ENCODE data around the gene BCAS1.

BCAS1 gene

DNA sequence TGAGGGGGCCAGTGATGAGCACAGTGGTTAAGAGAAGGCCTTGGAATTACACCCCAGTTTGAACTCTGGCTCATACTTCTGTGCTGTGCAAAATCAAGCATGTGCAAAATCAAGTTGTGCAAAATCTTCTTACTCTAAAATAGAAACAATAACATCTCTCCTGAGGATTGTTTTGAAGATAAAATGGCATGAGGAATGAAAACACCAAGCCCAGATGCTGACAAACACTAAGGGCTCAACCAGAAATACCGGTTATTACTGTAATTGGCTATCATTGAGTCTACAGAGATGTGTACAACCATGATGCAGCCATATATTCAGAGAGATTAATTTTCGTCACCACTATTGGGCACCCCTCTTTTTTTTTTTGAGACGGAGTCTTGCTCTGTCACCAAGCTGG, 5.9 kb upstream of the BCAS1 start:
- no peak for DNase-seq (ENCODE audit: low spot score)

DNA sequence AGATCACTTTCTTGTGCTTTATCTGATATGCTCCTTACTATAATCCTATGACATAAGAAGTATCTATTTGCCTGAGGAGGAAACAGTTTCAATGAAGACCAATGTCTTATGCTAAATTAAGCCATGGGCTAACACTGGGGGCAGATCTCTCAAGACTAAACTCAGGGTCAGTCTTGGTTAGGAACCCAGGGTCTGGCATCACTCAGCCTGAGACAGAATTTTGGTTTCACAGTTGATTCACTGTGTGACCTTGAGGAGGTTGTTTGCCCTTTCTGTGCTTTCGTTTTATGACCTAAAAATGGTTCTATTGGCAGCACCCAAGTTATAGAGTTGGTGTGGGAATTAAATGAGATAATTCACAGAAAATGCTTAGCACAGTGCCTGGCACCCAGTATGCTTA, 4.9 kb upstream of the BCAS1 start:
- DNase-seq (ENCODE audit: low spot score), result no peak

DNA sequence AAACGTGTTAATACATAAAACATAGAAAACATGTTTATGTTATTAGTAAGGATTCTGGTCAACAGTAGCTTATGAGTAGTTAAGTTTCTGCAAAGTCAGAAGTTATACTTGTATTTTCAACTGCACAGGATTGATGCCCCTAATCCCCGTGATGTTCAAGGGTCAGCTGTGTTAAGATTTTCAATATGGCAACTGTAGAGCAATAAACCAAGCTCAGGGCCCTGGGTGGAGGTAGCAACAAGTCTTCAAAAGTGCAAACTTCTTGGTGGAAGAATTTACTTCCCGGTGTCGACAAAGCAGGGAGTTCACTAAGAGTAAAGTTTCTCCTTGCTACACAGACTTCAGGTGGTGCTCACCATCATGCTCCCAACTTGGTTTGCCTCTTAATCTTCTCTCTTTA, 4.1 kb upstream of the BCAS1 start:
- no peak for DNase-seq (ENCODE audit: low spot score)

DNA sequence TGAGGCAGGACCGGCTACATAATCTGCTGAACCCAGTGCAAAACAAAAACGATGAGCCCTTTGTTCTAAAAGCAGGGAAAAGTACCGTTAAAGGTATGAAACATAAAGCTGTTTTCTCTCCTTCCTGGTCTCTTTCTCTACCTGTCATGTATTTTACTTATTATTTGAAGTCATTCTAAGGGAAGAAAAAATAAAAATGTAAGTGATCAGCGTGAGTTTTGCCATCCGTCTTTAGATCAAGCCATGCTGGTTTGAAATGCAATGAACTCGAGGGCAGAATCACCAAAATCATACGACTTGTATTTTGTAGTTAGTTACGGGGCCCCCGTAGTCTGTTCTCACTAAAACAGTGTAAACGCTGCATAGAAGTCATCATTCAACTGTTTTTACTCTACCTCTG, 2.9 kb upstream of the BCAS1 start:
- DNase-seq (ENCODE audit: low spot score), result no peak

DNA sequence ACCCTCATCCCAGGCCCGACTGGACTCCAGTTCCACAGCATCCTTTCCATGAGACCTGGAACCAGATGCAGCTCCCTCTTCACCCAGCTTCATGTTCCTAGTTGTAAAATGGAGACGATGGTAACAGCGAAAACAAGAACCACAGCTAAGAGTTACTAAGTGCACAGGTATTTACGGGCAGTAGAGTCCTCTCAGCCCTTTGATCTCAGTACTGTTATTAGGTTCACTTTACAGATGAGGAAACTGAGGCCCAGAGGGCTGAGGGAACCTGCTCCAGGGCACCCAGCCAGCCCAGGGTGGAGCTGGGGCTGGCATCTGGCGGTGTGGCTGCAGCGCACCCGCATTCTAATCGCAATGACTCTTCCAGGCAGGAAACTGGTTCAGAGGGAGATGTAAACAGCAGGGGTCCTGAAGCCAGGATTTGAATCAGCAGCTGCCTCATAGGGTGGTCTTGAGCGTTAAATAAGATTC, 858 bp downstream of the BCAS1 start:
- DNase-seq (ENCODE audit: low spot score), result no peak

GRCh38 chr20:54068966-54069365, 1.4 kb downstream of the BCAS1 start:
- DNase-seq (ENCODE audit: low spot score), result no peak

DNA sequence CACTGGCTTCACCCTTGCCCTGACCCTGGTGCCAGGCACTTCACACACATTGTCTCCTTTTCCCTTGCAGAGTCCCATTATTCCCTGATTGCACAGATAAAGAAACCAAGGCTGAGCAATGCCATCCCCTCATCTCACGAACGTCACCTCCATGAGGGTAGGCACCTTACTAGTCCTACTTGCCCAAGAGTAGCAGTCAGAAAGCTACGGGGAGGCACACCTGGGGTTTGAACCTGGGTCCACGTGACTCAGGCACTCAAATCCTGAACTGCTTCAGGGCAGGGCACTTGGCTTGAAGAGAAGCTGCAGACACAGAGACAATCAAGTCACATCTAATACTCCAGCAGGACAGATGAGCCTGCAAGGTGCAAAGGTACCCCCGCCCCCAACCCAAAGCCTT, 1.9 kb downstream of the BCAS1 start:
- DNase-seq (ENCODE audit: low spot score), result no peak

DNA sequence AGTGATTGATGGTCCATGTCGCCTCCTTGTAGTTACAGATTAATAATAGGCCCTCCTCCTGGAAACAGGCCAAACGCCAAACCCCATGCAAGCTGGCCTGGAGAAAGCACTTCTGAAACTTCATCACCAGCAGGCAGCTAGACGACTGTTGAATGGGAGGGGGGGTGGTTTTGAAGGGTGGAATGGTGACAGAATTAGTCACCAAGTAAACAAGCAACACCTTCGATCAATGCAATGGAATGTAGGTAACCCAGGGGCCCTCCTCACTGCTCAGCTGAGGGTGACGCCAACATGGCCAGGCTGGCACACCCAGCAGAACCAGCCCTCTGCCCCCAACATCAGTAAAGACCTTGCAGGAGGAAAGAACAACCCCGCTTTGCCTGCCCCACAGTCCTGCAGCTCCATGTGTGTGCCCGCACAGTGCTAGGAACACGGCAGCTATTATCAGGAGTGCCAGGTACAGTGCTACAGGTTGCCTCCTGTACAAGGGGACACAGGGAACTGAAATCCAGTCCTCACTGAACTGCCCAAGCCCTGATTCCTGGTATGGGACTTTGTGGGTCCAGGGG, 2.7 kb downstream of the BCAS1 start:
- DNase-seq (ENCODE audit: low spot score), result no peak

DNA sequence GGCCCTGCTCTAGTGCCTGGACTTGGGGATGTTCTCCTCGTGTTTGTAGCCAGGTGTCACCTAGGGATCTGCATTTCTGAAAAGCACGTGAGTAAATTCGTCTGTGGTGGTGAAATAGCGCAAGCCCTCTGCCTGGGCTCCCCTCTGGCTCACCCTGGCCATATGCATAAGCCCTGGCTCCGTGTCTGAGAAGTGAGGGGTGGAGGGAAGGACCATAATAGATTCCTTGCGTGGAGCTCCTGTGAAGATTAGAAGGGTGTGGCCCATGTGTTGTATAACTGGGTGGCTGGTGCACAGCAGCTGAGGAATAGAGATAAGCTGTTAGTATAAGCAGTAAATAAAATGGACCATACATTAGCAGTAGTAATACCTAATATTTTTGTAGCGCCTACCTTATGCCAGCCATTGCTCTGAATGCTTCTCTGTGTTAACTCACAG, 4.8 kb downstream of the BCAS1 start:
- no peak for DNase-seq (ENCODE audit: low spot score)

DNA sequence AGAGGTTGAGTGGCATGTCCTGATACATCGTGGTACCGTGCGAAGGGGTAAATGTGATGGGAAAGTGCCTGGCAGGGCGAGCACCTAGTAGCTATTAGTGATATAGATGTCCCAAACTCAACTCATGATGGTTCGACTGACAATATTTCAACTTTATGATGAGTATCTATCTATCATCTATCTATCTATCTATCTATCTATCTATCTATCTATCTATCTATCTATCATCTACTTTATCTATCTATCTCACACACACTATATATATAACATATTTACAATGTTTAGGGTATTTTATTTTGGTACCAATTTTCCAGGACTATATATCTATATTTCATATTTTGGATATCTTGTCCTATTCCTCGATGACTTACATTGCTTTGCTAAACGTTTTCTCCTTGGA, 5.5 kb downstream of the BCAS1 start:
- DNase-seq (ENCODE audit: low spot score), result no peak

GRCh38 chr20:54063992-54064676, 6.3 kb downstream of the BCAS1 start:
- DNase-seq (ENCODE audit: low spot score), result no peak

DNA sequence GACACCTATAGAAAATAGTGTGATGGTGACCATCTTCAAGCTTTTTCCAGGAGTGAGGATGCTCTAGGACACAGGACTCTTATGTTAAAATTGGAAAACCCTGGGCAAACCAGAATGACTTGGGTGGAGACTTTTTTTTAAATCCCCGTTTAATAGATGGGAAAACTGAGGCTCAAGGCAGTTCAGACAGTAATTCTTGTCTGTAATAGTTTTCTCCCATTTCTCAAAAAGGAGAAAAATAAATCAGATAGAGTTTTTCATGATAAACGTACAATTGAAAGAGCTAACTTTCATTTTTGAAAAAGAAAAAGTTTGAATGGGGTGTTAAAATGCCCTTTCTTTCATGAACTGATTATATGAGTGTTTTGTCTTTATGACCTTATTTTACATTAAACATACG, 6.8 kb downstream of the BCAS1 start:
- no peak for DNase-seq (ENCODE audit: low spot score)

- DNase-seq (ENCODE audit: low spot score), result peak; percentile 30
Measured at GRCh38 chr20:54062812-54063280, 7.5 kb downstream of the BCAS1 start.

GRCh38 chr20:54061101-54061881, 9.1 kb downstream of the BCAS1 start:
- no peak for DNase-seq (ENCODE audit: low spot score)

- no peak for DNase-seq (ENCODE audit: low spot score)
Measured at GRCh38 chr20:54059691-54060364, 10.6 kb downstream of the BCAS1 start.

DNA sequence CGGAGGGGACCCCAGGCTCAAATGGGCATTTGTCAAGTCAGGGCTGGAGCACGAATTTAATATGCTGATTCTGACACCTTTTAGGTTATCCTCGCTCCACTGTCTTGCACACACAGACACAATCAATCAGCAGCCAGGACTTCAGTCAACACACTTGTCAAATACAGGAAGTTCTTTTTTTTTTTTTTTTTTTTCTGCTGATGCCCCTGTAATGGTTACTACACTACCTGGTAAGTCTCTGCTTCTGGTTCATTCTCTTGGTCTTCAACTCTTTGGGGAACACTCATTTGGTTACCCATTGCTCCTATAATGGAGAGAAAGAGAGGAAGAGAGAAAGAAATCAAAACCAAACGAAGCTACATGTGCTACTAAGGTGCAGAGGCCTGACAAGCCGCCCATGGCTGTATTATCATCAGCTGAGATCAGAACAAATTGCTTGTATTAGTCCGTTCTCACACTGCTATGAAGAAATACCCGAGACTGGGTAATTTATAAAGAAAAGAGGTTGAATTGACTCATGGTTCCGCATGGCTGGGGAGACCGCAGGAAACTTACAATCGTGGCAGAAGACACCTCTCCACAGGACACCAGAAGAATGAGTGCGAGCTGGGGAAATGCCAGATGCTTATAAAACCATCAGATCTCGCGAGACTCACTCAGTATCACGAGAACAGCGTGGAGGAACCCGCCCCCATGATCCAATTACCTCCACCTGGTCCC, 11.8 kb downstream of the BCAS1 start:
- no peak for DNase-seq (ENCODE audit: low spot score)

GRCh38 chr20:54056762-54057639, 13.4 kb downstream of the BCAS1 start:
- DNase-seq (ENCODE audit: low spot score), result no peak

- no peak for DNase-seq (ENCODE audit: low spot score)
Measured at GRCh38 chr20:54054516-54054915, 15.9 kb downstream of the BCAS1 start.

DNA sequence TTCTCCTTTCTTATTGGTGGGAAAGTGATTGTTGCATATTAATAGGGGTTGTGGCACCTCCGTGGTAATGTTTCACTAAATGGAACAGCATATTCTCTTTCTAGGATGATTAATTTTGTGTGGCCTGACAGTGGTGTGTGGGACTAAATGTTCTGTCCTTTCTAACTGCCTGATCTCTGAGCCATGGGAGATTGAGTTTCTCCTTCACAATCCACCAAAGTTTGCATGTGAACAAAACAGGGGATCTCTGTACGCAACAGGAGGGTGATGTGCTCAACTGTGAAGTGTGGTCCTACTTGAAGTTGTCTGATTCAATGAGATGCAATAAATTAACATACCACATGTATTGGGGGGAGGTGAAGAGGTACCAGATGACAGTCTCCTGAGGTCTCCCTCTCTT, 19.3 kb downstream of the BCAS1 start:
- DNase-seq (ENCODE audit: low spot score), result no peak

DNA sequence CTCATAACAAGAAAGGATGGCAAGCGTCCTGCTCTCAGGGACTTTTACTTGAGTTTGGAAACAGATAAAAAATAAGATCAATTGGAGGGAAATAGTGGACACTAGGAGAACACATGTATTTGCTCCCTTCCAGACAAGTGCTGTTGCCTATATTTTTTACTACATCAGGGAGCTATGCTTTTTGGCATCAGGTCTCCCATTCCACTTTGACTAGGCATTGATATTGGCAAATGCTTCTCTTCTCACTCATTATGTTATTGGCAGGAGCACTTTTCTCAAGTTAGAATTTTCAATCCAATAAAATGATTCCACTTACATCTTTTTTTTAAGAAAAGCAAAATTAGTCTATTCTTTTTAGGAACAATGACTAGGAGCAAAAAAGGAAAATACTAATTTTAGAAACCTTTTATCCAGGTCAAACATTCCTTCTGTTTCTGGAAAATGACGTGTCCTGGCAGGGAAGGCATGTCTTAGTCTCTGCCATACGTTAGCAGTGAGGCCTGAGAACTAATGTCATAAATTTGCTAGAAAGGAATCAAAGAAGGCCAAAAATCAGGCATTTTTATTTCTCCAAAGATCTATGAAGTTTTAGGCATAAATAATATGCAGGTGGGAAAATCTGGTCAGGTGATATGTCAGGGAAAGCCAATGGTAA, 21.4 kb downstream of the BCAS1 start:
- no peak for DNase-seq (ENCODE audit: low spot score)
